Bronchial epithelial cell (primary cell): ENCODE results near the gene GRIK4. TPM values are rescaled to one million over a fixed set of nuclear protein-coding genes. Genes with fewer than 3 reads are reported as not detected.

Source experiments
- DNase-seq: peaks from one replicate; pipeline ENCODE4 v3.0.0-alpha.2; 2010; ENCODE audit warnings: low read depth
- FAIRE-seq: peaks from 2 replicates; lab custom pipeline; 2011; peaks lifted over from hg19 to GRCh38; lab: Jason Lieb, UNC
- H3K27me3 ChIP-seq: 2 replicates; pipeline ENCODE4 v1.5.1; 2011; ENCODE audit warnings: low read length; ENCODE audit not compliant: control insufficient read depth, insufficient read depth
- H3K36me3 ChIP-seq: 2 replicates; pipeline ENCODE4 v1.5.1; 2011; ENCODE audit warnings: low read length; ENCODE audit not compliant: control insufficient read depth, insufficient read depth
- H3K4me3 ChIP-seq: 2 replicates; pipeline ENCODE4 v1.5.1; 2011; ENCODE audit warnings: mild to moderate bottlenecking, low read depth, low read length, control low read depth
- CTCF ChIP-seq: IDR thresholded peaks from 2 replicates; pipeline ENCODE4 v1.5.1; 2011; ENCODE audit warnings: mild to moderate bottlenecking, moderate library complexity, low read length, control low read depth, inconsistent platforms; ENCODE audit not compliant: insufficient read depth, severe bottlenecking
- total RNA-seq: library from RNA; depleted of rRNA; stranded (reverse); fragments of >200 nt; gene quantifications from 2 replicates; pipeline ENCODE4 v1.2.1, GENCODE V29; 2014

Gene GRIK4
- total RNA-seq, 1 donor from 2014 or later, result not detected

GRCh38 chr11:120703358-120704152 is 192.0 kb downstream of the GRIK4 start:
- H3K36me3 ChIP-seq, result no peaks in the 10 kb centered on the region
- DNase-seq (no peak), FAIRE-seq (no peak)
- no peaks in the 10 kb centered on the region for H3K27me3 ChIP-seq
- TF ChIP-seq CTCF, result no peak
- H3K4me3 ChIP-seq, result no peak overlapping the region

DNA sequence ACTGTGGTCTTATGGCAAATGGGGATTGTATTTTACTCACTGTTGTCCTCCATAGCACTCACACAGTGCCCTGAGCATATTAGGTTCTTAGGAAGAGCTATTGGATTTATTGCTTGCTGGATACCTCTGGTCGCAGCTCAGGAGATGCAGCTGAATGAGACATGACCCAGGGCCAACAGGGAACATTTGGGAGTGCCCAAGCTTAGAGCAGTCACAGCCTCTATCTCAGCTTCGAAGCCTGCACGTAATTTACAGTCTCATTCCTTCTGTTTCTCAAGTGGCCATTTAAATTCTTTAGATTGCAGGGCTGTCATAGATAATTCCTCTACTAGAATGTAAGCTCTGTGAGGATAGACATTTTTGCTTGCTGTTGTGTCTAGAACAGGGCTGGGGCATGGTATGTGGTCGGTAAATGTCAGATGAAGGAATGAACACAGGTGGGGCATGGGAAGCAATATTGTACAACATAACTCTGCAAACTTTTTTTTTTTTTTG is 192.8 kb downstream of the GRIK4 start:
- DNase-seq (no peak), FAIRE-seq (no peak)
- TF ChIP-seq CTCF, result no peak

DNA sequence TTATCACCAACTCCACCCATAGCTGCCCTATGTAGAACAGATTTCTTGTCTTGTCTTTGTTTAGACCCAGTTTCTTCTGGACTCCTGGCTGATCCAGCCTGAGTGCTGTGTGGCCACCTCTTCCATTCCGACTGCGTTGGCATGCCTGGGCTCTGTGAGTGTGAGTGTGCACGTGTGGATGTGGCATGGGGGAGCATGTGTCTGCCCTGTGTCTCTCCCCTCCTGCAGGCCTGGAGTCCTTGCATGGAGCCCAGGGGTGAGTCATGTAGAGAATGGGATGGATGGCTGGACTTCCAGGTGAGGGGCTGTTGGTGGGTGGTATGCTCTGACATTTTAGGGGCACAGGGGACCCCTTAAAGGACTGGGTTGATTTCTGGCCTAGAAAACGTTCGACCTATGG is 194.7 kb downstream of the GRIK4 start:
- DNase-seq (no peak), FAIRE-seq (no peak)
- Histone ChIP-seq H3K27me3 (no peaks in the 10 kb centered on the region), H3K36me3 (no peaks in the 10 kb centered on the region), H3K4me3 (no peak overlapping the region)
- no peak for TF ChIP-seq CTCF

More for the DNA sequence above, 192.8 kb downstream of the GRIK4 start:
- Histone ChIP-seq H3K4me3 (no peak overlapping the region), H3K36me3 (no peaks in the 10 kb centered on the region), H3K27me3 (no peaks in the 10 kb centered on the region)

DNA sequence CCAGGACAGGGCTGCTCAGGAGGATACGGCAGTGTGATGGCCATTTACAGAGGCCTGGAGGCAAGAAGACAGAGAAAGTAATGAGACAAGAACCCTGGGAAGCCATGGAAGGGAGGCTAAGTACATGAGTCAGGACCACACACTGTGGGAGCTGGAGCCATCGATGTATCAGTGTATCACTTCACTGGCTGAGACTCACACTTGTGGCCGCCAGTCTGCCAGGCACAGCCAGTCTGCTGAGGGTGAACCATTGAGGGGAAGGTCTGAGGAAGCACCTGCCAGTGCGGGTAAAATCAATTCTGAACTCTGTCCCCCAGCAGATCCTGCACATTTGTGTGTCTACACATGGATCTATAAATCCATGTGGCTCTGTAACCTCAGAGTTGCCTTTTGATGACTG is 195.6 kb downstream of the GRIK4 start:
- Histone ChIP-seq H3K36me3 (no peaks in the 10 kb centered on the region), H3K4me3 (no peak overlapping the region), H3K27me3 (no peaks in the 10 kb centered on the region)
- no peak for TF ChIP-seq CTCF
- no peak for DNase-seq
- FAIRE-seq, result no peak

GRCh38 chr11:120707663-120708062 is 196.1 kb downstream of the GRIK4 start:
- TF ChIP-seq CTCF, result no peak
- DNase-seq, result no peak
- Histone ChIP-seq H3K4me3 (no peak overlapping the region), H3K27me3 (no peaks in the 10 kb centered on the region), H3K36me3 (no peaks in the 10 kb centered on the region)
- no peak for FAIRE-seq
